Astrocyte (in vitro differentiated cells and primary cell): ENCODE measurements around the gene ZFP36L1. TPM values are rescaled to one million over a fixed set of nuclear protein-coding genes. Genes with fewer than 3 reads are reported as not detected.

Experiments used
- DNase-seq: peaks from one replicate; pipeline ENCODE4 v3.0.0-alpha.2; 2010; ENCODE audit warnings: low read depth
- FAIRE-seq: peaks from 2 replicates; lab custom pipeline; 2011; peaks lifted over from hg19 to GRCh38; lab: Jason Lieb, UNC
- H2AFZ ChIP-seq: 2 replicates; pipeline ENCODE4 v1.6.0; 2012; ENCODE audit warnings: low read depth, low read length, inconsistent platforms
- H3K27ac ChIP-seq: 2 replicates; pipeline ENCODE4 v1.5.1; 2011; ENCODE audit warnings: low read depth, low read length, inconsistent platforms
- H3K27me3 ChIP-seq: 2 replicates; pipeline ENCODE4 v1.6.0; 2011; ENCODE audit warnings: low read length, inconsistent platforms; ENCODE audit not compliant: insufficient read depth
- H3K36me3 ChIP-seq: 2 replicates; pipeline ENCODE4 v1.5.1; 2011; ENCODE audit warnings: low read length, inconsistent platforms; ENCODE audit not compliant: insufficient read depth
- H3K4me1 ChIP-seq: 2 replicates; pipeline ENCODE4 v1.5.1; 2011; ENCODE audit warnings: low read length, inconsistent platforms; ENCODE audit not compliant: insufficient read depth
- H3K4me2 ChIP-seq: 2 replicates; pipeline ENCODE4 v1.6.0; 2012; ENCODE audit warnings: low read length, inconsistent platforms
- H3K4me3 ChIP-seq: 2 replicates; pipeline ENCODE4 v1.5.1; 2011; ENCODE audit warnings: low read depth, mild to moderate bottlenecking, low read length, inconsistent platforms; ENCODE audit not compliant: insufficient read depth
- H3K79me2 ChIP-seq: 2 replicates; pipeline ENCODE4 v1.6.0; 2012; ENCODE audit warnings: mild to moderate bottlenecking, low read length, inconsistent platforms; ENCODE audit not compliant: insufficient read depth
- H3K9ac ChIP-seq: 2 replicates; pipeline ENCODE4 v1.6.0; 2012; ENCODE audit warnings: mild to moderate bottlenecking, low read length, inconsistent platforms
- H3K9me3 ChIP-seq: 2 replicates; pipeline ENCODE4 v1.5.1; 2012; ENCODE audit warnings: low read depth, mild to moderate bottlenecking, low read length, inconsistent platforms; ENCODE audit not compliant: insufficient read depth
- H4K20me1 ChIP-seq: 2 replicates; pipeline ENCODE4 v1.6.0; 2012; ENCODE audit warnings: low read length, inconsistent platforms; ENCODE audit not compliant: insufficient read depth
- H3K27ac Mint-ChIP-seq: one replicate; pipeline ENCODE4 v1.8.0; 2021; ENCODE audit warnings: mild to moderate bottlenecking, mixed read lengths; ENCODE audit not compliant: unreplicated experiment
- H3K27me3 Mint-ChIP-seq: one replicate; pipeline ENCODE4 v1.8.0; 2021; ENCODE audit warnings: low read depth, mixed read lengths; ENCODE audit not compliant: unreplicated experiment
- H3K36me3 Mint-ChIP-seq: one replicate; pipeline ENCODE4 v1.8.0; 2021; ENCODE audit warnings: low read depth, mixed read lengths; ENCODE audit not compliant: unreplicated experiment
- H3K4me1 Mint-ChIP-seq: one replicate; pipeline ENCODE4 v1.8.0; 2021; ENCODE audit warnings: low read depth, mixed read lengths; ENCODE audit not compliant: unreplicated experiment
- H3K4me3 Mint-ChIP-seq: one replicate; pipeline ENCODE4 v1.8.0; 2021; ENCODE audit warnings: mild to moderate bottlenecking, moderate library complexity, mixed read lengths; ENCODE audit not compliant: unreplicated experiment
- H3K9me3 Mint-ChIP-seq: one replicate; pipeline ENCODE4 v1.8.0; 2021; ENCODE audit warnings: mild to moderate bottlenecking, mixed read lengths; ENCODE audit not compliant: unreplicated experiment
- CTCF ChIP-seq: IDR thresholded peaks from 2 replicates; pipeline ENCODE4 v1.5.1; 2011; ENCODE audit warnings: low read depth, mild to moderate bottlenecking, inconsistent platforms, low read length, moderate library complexity; ENCODE audit not compliant: insufficient read depth
- EZH2 ChIP-seq: IDR thresholded peaks from 2 replicates; pipeline ENCODE4 v1.6.1; 2012; ENCODE audit warnings: mild to moderate bottlenecking, low read length, inconsistent platforms; ENCODE audit not compliant: insufficient read depth
- total RNA-seq: library from RNA; stranded (reverse); gene quantifications from 2 replicates; pipeline ENCODE4 v1.2.1, GENCODE V29; 2021

ZFP36L1 gene
- total RNA-seq, 1 donor from 2014 or later, result 219 TPM

- H3K4me2 ChIP-seq, result no peak overlapping the region
- no peak overlapping the region for H3K27ac Mint-ChIP-seq
- FAIRE-seq, result no peak
- peaks cover 8% of the 10 kb centered on the region for H3K27me3 Mint-ChIP-seq
- no peaks in the 10 kb centered on the region for H3K36me3 Mint-ChIP-seq
- TF ChIP-seq EZH2, result no peak
- TF ChIP-seq CTCF, result no peak
- no peaks in the 10 kb centered on the region for H3K79me2 ChIP-seq
- H3K9ac ChIP-seq, result no peak overlapping the region
- no peak overlapping the region for H3K4me3 Mint-ChIP-seq
- H3K36me3 ChIP-seq, result no peaks in the 10 kb centered on the region
- peaks cover 15% of the 10 kb centered on the region for H3K9me3 ChIP-seq
- no peaks in the 10 kb centered on the region for H4K20me1 ChIP-seq
- DNase-seq, result no peak
- H3K4me3 ChIP-seq, result no peak overlapping the region
- H3K4me1 ChIP-seq, result no peaks in the 10 kb centered on the region
- no peak overlapping the region for H3K27ac ChIP-seq
- H3K4me1 Mint-ChIP-seq, result peaks cover 3% of the 10 kb centered on the region
- no peak overlapping the region for H2AFZ ChIP-seq
- peaks cover 6% of the 10 kb centered on the region for H3K9me3 Mint-ChIP-seq
- H3K27me3 ChIP-seq, result no peaks in the 10 kb centered on the region
These were observed 20.0 kb downstream of the ZFP36L1 start for GRCh38 chr14:68772761-68773381.

DNA sequence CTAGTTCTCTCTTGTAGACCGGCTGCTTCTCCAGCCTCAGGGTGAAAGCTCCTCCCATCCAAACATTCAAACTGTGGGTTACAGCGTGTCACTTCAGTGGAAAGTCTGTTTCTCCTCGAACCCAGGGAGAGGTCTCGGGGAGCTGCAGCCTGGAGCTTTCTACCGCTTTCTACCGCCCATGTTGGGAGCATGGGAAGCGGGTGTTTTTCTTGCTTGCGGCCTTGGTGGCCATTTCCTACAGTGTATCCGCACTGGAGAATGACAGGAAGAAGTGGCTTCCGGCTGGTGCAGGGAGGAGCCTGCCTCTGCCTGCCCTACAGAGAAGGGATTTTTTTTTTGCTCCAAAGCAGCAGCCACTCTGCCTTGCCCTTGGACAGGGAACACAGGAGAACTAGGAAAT, 21.2 kb downstream of the ZFP36L1 start:
- H3K36me3 ChIP-seq, result no peaks in the 10 kb centered on the region
- H2AFZ ChIP-seq, result peak overlapping the region; percentile 53
- TF ChIP-seq EZH2 (no peak), CTCF (no peak)
- DNase-seq (no peak), FAIRE-seq (no peak)
- H3K27me3 ChIP-seq, result no peaks in the 10 kb centered on the region
- no peaks in the 10 kb centered on the region for H3K4me1 ChIP-seq
- H3K9ac ChIP-seq, result no peak overlapping the region
- H3K27ac Mint-ChIP-seq, result no peak overlapping the region
- H3K36me3 Mint-ChIP-seq, result no peaks in the 10 kb centered on the region
- no peak overlapping the region for H3K4me2 ChIP-seq
- H3K4me3 Mint-ChIP-seq, result no peak overlapping the region
- H3K4me3 ChIP-seq, result no peak overlapping the region
- no peaks in the 10 kb centered on the region for H3K79me2 ChIP-seq
- peaks cover 15% of the 10 kb centered on the region for H3K9me3 ChIP-seq
- no peaks in the 10 kb centered on the region for H4K20me1 ChIP-seq
- peaks cover 21% of the 10 kb centered on the region for H3K27me3 Mint-ChIP-seq
- H3K9me3 Mint-ChIP-seq, result peaks cover 6% of the 10 kb centered on the region
- no peak overlapping the region for H3K27ac ChIP-seq
- H3K4me1 Mint-ChIP-seq, result no peaks in the 10 kb centered on the region

DNA sequence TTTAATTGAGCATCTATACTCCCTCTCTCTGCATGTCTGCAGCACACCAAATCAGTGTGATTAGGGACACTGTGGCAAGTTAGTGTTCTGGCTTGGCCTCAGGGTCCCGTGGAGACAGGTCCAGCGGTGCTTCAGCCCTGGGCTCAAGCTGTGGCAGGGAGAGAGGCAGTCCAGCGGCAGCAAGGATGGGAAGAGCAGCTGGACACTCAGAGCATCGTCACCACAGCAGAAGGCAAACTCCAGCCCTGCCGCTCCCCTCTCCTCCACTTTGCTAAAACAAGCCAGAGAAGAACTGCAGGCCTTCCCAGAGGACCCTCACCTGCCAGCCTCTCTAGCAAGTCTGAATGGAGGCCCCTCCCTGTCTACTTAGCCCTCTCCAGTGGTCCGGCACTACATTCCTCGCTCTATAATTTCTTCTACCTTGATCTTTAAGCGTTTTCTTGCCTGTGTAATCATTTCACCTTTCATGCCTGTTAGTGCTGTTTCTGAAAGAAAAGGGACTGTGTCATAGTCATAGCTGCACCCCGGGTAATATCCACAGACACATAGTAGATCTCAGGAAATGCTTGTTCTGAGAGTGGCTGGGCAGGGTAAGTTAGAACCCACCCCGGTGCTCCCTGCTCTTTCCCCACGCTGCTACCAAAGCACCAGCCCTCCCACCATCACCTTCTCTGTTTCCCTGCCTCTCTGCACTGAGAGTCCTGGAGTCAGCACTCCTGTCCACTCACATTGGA, 22.1 kb downstream of the ZFP36L1 start:
- no peak overlapping the region for H2AFZ ChIP-seq
- H3K4me1 ChIP-seq, result no peaks in the 10 kb centered on the region
- no peak for FAIRE-seq
- Mint-ChIP-seq H3K27ac (no peak overlapping the region), H3K27me3 (peaks cover 24% of the 10 kb centered on the region), H3K36me3 (no peaks in the 10 kb centered on the region), H3K4me1 (no peaks in the 10 kb centered on the region), H3K9me3 (peaks cover 5% of the 10 kb centered on the region), H3K4me3 (no peak overlapping the region)
- no peak overlapping the region for H3K27ac ChIP-seq
- no peak overlapping the region for H3K9ac ChIP-seq
- H3K36me3 ChIP-seq, result no peaks in the 10 kb centered on the region
- no peak overlapping the region for H3K4me3 ChIP-seq
- TF ChIP-seq CTCF (no peak), EZH2 (no peak)
- no peaks in the 10 kb centered on the region for H3K27me3 ChIP-seq
- H3K4me2 ChIP-seq, result no peak overlapping the region
- H3K9me3 ChIP-seq, result peaks cover 13% of the 10 kb centered on the region
- H3K79me2 ChIP-seq, result no peaks in the 10 kb centered on the region
- DNase-seq, result no peak
- H4K20me1 ChIP-seq, result no peaks in the 10 kb centered on the region
